Amniotic epithelial cell (primary cell): ENCODE measurements around the gene PHC1.
A peak's percentile ranks its signal among the peaks of the same experiment; 100 is the strongest.
"Not testable (repeated sequence)": the region's sequence is repeated elsewhere in the genome, so short reads cannot be mapped to it uniquely, and the experiment has no call there.

ENCODE experiments used
- DNase-seq: peaks from one replicate; pipeline ENCODE4 v3.0.0-alpha.2; 2010; ENCODE audit warnings: low read depth

PHC1 gene

GRCh38 chr12:8914033-8914715 lies at the start of gene PHC1:
Gene PHC1 (plus strand): TSS chr12:8914509. CDS start chr12:8917678, 3,169 bp downstream.
- DNase-seq, result peak; percentile 66

- no peak for DNase-seq
Observed at GRCh38 chr12:8866429-8866828, 47.9 kb upstream of the PHC1 start.

- no peak for DNase-seq
Observed at GRCh38 chr12:8867009-8867408, 47.3 kb upstream of the PHC1 start.

GRCh38 chr12:8867786-8868185 lies 46.5 kb upstream of the PHC1 start:
- no peak for DNase-seq

- no peak for DNase-seq
Observed at GRCh38 chr12:8870586-8870985, 43.7 kb upstream of the PHC1 start.

- no peak for DNase-seq
Observed at GRCh38 chr12:8871068-8871467, 43.2 kb upstream of the PHC1 start.

- no peak for DNase-seq
Observed at GRCh38 chr12:8876887-8877286, 37.4 kb upstream of the PHC1 start.

GRCh38 chr12:8886502-8887284 lies 27.6 kb upstream of the PHC1 start:
- DNase-seq, result no peak

- peak; percentile 72 for DNase-seq
Observed at GRCh38 chr12:8887285-8887715, 27.0 kb upstream of the PHC1 start.

- DNase-seq, result peak; percentile 30
Observed at GRCh38 chr12:8890313-8891085, 23.8 kb upstream of the PHC1 start.

- no peak for DNase-seq
Observed at GRCh38 chr12:8891976-8892375, 22.3 kb upstream of the PHC1 start.

GRCh38 chr12:8894378-8894777 lies 19.9 kb upstream of the PHC1 start:
- no peak for DNase-seq

- DNase-seq, result no peak
Observed at GRCh38 chr12:8894986-8895385, 19.3 kb upstream of the PHC1 start.

- no peak for DNase-seq
Observed at GRCh38 chr12:8897081-8897480, 17.2 kb upstream of the PHC1 start.

GRCh38 chr12:8899830-8900229 lies 14.5 kb upstream of the PHC1 start:
- DNase-seq, result no peak

GRCh38 chr12:8902703-8903102 lies 11.6 kb upstream of the PHC1 start:
- DNase-seq, result not testable (repeated sequence)

GRCh38 chr12:8903646-8904045 lies 10.7 kb upstream of the PHC1 start:
- no peak for DNase-seq

- DNase-seq, result no peak
Observed at GRCh38 chr12:8904665-8905064, 9.6 kb upstream of the PHC1 start.

GRCh38 chr12:8905546-8905945 lies 8.8 kb upstream of the PHC1 start:
- DNase-seq, result peak; percentile 10

- no peak for DNase-seq
Observed at GRCh38 chr12:8906266-8907180, 7.8 kb upstream of the PHC1 start.

- DNase-seq, result no peak
Observed at GRCh38 chr12:8907513-8907912, 6.8 kb upstream of the PHC1 start.

GRCh38 chr12:8909752-8910151 lies 4.6 kb upstream of the PHC1 start:
- no peak for DNase-seq
